Stimulated activated CD4-positive, alpha-beta T cell treated with anti-CD3 and anti-CD28 coated beads, Interleukin-12 subunit alpha, Interleukin-12 subunit beta, amount 100 ng/mL, for 48 hours (primary cell): ENCODE measurements around the gene CA12.

Experiments
- DNase-seq, 3 donors: peaks; one replicate each; pipeline ENCODE4 v3.0.0-alpha.2; 2020; ENCODE audit warnings: low read depth in 2 of 3, low spot score in 1 of 3

The CA12 gene

GRCh38 chr15:63379492-63380150, 2.0 kb downstream of the CA12 start:
- no peak for DNase-seq

- no peak for DNase-seq
Observed at GRCh38 chr15:63378946-63379345, 2.7 kb downstream of the CA12 start.

- peak; percentile 25 to 34 (median 30) for DNase-seq
Observed at GRCh38 chr15:63374686-63375520, 6.7 kb downstream of the CA12 start.

GRCh38 chr15:63373866-63374548, 7.6 kb downstream of the CA12 start:
- no peak for DNase-seq

- no peak for DNase-seq
Observed at GRCh38 chr15:63373330-63373729, 8.3 kb downstream of the CA12 start.

- no peak for DNase-seq
Observed at GRCh38 chr15:63372753-63373152, 8.9 kb downstream of the CA12 start.

GRCh38 chr15:63372018-63372705, 9.5 kb downstream of the CA12 start:
- peak; percentile 14 to 40 (median 22) for DNase-seq

- peak in 1 of 3 donors; percentile 16 for DNase-seq
Observed at GRCh38 chr15:63371297-63371918, 10.2 kb downstream of the CA12 start.

- no peak for DNase-seq
Observed at GRCh38 chr15:63370764-63371163, 10.9 kb downstream of the CA12 start.

- no peak for DNase-seq
Observed at GRCh38 chr15:63369781-63370180, 11.9 kb downstream of the CA12 start.

GRCh38 chr15:63369296-63369695, 12.3 kb downstream of the CA12 start:
- DNase-seq, result no peak

- no peak for DNase-seq
Observed at GRCh38 chr15:63368503-63368902, 13.1 kb downstream of the CA12 start.

GRCh38 chr15:63367900-63368299, 13.7 kb downstream of the CA12 start:
- no peak for DNase-seq

GRCh38 chr15:63367390-63367789, 14.3 kb downstream of the CA12 start:
- DNase-seq, result no peak

GRCh38 chr15:63366451-63366850, 15.2 kb downstream of the CA12 start:
- DNase-seq, result no peak

GRCh38 chr15:63365273-63365680, 16.4 kb downstream of the CA12 start:
- no peak for DNase-seq

GRCh38 chr15:63364399-63365272, 17.0 kb downstream of the CA12 start:
- no peak for DNase-seq

GRCh38 chr15:63363292-63363691, 18.4 kb downstream of the CA12 start:
- no peak for DNase-seq

GRCh38 chr15:63362885-63363284, 18.8 kb downstream of the CA12 start:
- DNase-seq, result no peak

GRCh38 chr15:63362196-63362595, 19.4 kb downstream of the CA12 start:
- DNase-seq, result no peak
